HL-60/S4 (cell line): Measurements from ENCODE around the gene RAB3IL1.

Experiments
- in situ Hi-C: fragments of 300-500 bp; cut with MboI; formaldehyde crosslinking; loops from 2 replicates; pipeline ENCODE4 v1.14.3; 2022; ENCODE audit warnings: low sequenced_read_pairs

Gene RAB3IL1

GRCh38 chr11:61853698-61854169 is 63.6 kb downstream of the RAB3IL1 start:
- in situ Hi-C loops: loop anchor here (25.0 kb wide), 1 partner anchor 459 kb away; no protein-coding TSS in a partner anchor

- in situ Hi-C loops: loop anchor here (25.0 kb wide), 1 partner anchor 460 kb away; no protein-coding TSS in a partner anchor
Measured at GRCh38 chr11:61851900-61852295, 65.5 kb downstream of the RAB3IL1 start.

GRCh38 chr11:61851113-61851899 is 66.1 kb downstream of the RAB3IL1 start:
- in situ Hi-C loops: loop anchor here (25.0 kb wide), 1 partner anchor 461 kb away; no protein-coding TSS in a partner anchor

- in situ Hi-C loops: loop anchor here (25.0 kb wide), 1 partner anchor 462 kb away; no protein-coding TSS in a partner anchor
Measured at GRCh38 chr11:61850687-61851086, 66.7 kb downstream of the RAB3IL1 start.

GRCh38 chr11:61848631-61849030 is 68.7 kb downstream of the RAB3IL1 start:
- in situ Hi-C loops: no loop called here

- in situ Hi-C loops: no loop called here
Measured at GRCh38 chr11:61847914-61848581, 69.3 kb downstream of the RAB3IL1 start.
